EH (cell line): ENCODE data around the gene ANXA9.

ENCODE experiments used
- DNase-seq: peaks from one replicate; pipeline ENCODE4 v3.0.0-alpha.2; 2015; ENCODE audit warnings: low read depth

ANXA9 gene

DNA sequence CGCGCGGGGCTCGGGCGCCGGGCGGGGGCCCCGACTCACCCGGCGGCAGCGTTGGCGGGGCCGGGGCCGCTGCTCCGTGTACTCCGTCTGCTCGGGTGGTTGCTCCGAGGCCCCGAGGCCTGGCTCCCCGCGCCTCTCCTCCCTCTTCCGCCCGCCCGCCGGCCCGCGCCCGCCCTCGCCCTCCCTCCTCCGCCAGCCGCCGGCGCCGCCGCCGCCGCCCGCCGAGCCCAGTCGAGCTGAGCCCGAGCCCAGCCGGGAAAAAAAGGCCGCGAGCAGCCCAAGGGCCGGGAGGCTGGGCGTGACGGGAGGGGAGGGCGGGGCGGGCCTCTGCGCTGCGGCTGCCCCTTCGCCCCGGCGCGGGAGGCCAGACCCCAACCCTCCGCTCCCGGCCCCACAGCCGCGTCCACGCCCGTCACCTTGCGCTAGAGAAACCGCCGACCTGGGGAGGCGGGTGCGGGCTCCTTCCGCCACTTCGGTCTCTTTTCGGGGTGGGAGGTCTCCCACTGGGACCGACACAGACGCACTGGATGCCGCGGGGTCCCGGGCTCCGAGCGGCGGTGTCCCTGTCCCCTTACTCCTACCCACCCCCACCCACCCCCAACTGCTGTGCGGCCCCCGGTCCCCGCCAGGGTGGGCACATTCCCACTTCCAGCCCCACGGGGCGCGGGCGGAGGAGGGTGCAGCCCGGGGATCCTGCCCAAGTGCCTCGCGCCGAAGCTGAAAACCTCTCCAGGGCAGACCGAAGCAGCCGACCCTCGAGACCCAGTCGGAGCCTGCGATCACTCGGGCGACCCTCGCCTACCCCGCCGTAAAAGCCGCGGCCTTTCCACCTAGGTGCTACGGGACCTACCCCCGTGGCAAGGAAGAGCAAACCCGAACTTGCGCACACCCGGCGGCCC lies 7.3 kb upstream of the ANXA9 start, which contains the start of gene CERS2:
CERS2 (minus strand) TSS at position 256 of the 899 bp plus-strand sequence. CDS start 5,745 bp downstream, outside the sequence.
- peak; percentile 83 for DNase-seq

DNA sequence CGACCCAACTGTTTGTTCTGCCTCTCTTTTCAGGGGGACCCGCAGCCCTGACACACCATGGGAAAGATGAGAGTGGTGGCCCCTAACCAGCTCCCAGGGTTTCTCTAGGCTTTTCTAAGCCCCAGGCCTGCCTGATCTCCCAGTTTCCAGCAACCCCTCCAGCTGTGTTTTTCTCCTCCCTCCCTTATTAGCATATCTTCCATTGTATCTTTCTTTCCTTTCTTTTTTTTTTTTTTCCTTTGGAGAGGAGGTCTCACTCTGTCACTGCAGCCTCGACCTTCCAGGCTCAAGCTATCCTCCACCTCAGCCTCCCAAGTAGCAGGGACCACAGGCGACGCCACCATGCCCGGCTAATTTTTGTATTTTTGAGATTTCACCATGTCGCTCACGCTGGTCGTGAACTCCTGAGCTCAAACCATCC lies 5.7 kb upstream of the ANXA9 start:
- no peak for DNase-seq

DNA sequence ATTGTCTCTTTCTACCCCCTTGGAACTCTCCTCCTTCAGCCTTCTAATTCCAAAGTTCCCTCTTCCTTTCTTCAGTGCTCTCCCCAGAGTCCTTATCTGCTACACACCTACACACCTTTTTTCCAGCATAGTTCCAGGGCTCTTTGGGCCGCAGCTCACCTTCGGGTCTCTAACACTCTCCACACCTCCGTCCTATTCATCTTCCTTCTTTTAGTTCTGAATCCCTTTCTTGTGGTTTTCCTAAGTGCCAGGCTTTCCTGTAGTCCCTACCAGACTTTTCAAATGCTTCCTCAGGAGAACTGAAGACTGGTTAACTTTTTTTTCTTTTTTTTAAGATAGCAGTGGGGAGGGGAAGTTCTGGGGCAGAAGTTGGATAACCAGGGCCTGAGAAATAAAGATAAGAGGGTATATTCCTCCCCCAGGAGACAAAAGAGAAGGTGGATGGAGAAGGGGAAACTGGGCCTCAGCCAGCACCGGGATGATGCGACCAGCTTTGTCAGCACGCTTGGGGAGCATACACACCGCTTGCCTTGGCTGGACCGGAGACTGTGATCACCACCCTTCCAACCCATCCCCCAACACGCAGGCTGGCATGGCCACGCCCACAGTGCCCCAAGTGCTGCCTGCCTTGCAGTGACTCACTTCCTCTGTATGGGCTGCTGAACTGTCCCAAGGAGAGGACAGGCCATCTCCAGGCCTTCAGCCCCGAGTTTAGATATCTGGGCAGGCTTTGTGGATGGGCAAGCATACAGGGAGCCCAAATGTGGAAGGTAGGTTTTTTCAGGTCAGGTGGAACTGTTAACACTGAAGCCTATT lies 5.0 kb upstream of the ANXA9 start:
- peak; percentile 79 for DNase-seq

DNA sequence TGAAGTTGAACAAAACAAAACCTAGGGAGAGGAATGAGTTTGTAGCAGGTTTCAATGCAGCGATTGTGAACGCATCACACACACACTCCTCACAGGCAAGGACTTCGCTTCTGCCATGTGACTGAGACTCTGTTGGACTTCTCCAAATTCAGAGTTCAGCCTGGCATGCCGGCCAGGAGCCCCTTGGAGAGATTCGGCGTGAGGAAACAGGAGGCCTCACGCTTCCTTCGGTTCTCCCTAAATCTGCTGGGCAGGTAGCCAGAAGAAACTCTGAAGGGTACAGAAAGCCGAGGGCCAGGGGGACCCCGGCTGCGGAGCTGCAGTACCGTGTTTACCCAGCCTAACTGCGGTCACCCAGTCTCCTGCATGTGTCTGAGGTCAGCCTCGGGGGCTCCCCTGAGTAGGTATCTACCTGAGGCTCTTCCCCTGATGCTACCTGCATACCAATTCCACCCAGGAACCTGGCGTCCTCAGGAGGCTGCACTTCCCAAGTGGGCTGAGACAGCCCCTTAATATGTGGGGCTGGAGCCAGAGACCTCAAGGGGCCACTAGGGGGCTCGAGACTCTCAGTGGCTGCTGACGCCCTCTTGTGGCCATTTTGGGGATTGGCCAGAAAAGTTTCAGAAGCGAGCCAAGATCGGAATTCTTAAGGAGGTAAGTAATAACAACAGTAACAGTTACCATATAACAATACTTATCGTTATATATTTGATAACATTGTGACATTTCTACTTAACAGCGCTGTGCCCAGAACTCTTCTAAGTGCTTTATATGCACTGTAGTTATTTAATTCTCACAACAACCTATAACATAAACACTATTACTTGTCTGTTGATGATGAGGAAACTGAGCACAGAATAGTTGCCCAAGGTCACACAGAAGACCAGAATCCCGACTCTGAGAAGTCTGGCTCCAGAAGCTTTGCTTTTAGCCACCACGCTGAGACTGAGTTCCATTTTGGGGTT lies 2.7 kb upstream of the ANXA9 start:
- DNase-seq: peak; percentile 87

DNA sequence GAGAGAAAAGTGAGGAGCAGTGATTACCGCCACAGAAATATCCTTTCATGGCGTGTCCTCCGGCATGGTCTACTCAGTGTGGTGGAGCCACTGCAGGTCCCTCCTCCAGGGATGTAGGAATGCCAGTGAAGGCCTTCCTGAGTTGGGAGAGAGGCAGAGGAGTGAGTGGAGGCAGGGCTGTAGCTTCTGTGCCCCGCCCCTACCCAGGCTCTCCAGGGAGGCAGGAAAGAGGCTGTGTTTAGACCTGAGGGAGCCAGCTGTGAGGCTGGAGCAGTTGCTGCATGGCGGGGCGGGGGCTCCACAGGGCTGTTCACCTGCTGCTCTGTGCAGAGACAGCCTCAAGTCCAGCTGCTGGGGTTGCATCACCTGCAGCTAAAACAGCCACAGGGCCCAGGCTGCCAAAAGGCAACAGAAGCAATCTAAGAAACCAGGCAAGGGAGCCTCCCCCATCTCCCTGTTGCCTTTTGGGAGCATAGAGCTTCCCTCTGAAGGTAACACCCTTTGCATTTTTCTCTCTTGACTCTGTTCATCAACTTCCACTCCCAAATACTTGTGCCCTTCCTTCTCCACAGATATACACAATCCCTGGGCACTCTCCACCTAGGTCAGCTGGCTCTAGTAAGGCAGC lies 801 bp upstream of the ANXA9 start:
- DNase-seq: peak; percentile 37

DNA sequence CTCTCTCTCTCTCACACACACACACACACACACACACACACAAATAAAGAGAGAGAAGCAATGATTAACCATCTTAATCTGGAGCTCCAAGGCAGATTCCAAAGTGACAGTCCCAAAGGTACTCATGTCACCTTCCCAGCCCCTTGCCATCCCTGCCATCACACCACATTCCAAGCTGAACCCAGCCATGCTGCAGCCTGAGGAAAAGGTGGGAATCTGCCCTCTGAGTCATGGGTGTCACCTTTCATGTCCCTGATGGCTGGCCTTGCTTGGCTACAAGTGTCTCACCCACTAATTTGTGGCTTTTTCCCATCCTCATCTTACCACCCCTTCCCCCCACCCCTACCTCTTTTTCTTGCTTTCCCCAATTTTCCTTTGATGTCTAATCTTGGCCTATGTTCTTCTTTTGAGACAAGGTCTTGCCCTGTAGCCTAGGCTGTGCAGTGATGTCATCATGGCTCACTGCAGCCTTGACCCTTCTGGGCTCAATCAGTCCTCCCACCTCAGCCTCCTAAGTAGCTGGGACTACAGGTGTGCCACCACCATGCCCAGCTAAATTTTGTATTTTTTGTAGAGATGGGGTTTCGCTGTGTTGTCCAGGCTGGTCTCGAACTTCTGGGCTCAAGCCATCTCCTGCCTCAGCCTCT lies 3.2 kb downstream of the ANXA9 start:
- peak; percentile 15 for DNase-seq

DNA sequence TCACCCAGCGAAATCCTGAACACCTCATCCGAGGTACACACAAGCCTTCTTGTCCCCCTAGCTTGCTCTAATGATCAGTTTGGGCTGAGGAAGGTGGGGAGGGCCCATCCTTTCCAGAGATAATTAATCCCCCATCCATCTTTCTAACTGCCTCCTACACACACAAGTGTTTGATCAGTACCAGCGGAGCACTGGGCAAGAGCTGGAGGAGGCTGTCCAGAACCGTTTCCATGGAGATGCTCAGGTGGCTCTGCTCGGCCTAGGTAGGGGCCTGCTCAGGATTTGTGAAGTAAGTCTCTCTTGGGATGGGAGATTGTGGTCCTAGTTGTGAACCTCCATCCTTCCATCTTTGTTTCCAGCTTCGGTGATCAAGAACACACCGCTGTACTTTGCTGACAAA lies 5.8 kb downstream of the ANXA9 start:
- DNase-seq: no peak

DNA sequence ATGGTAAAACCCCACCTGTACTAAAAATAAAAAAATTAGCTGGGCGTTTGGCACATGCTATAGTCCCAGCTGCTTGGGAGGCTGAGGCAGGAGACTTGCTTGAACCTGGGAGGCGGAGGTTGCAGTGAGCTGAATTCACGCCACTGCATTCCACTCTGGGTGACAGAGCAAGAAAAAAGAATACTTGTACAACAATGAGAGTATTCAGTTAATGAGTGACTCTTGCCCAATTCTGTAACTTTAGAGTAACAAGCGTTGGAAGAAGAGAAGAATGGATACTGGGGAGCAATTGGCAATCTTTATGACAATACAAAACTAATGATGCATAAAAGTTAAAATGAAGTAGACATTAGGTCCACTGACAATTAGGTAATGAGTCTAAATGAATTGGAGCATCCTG lies 10.5 kb downstream of the ANXA9 start:
- no peak for DNase-seq

DNA sequence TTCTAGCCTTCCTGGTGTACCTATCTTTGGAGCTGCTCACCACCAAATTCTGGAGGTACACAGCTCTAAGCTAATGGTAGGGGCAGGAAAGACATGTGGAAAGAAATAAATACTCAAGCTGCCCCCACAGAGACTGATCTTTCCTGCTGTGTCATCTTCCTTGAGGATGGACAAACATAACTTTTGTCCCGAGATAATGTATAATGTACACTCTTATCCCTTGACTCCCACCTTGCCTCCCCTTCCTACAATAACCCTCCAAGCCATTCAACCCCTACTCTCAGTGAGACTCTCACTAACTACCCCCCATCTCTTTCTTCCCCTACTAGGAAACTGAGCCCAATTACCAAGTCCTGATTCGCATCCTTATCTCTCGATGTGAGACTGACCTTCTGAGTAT lies 12.2 kb downstream of the ANXA9 start:
- no peak for DNase-seq

DNA sequence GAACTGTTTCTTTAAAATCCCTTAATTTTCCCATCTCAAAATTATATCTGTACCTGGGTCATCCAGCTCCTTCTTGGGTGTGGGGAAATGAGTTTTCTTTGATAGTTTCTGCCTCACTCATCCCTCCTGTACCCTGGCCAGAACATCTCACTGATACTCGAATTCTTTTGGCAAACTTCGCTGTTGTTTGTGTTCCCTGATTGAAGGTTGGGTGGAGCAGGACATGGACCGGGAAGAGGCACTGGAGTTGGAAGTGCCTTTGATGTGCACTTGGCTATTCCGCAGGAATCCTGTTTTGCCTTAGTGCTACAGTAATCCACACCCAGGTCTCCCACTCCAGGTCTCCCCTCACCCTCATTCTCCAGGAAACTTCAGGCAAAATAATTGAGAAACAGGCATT lies 13.4 kb downstream of the ANXA9 start:
- no peak for DNase-seq

DNA sequence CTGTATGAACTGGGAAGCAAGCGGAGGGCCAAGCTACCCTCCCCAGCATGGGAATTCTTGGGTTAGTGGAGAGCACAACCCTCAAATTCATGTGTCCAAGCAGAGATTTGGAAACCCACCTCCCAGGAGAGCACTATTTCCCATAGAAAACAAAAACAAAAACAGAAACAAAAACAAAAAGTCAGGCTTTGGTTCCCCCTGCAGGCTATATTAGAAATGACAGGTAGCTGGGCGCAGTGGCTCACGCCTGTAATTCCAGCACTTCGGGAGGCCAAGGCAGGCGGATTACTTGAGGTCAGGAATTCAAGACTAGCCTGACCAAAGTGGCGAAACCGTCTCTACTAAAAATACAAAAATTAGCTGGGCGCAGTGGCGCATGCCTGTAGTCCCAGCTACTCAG lies 13.8 kb downstream of the ANXA9 start:
- peak; percentile 55 for DNase-seq

DNA sequence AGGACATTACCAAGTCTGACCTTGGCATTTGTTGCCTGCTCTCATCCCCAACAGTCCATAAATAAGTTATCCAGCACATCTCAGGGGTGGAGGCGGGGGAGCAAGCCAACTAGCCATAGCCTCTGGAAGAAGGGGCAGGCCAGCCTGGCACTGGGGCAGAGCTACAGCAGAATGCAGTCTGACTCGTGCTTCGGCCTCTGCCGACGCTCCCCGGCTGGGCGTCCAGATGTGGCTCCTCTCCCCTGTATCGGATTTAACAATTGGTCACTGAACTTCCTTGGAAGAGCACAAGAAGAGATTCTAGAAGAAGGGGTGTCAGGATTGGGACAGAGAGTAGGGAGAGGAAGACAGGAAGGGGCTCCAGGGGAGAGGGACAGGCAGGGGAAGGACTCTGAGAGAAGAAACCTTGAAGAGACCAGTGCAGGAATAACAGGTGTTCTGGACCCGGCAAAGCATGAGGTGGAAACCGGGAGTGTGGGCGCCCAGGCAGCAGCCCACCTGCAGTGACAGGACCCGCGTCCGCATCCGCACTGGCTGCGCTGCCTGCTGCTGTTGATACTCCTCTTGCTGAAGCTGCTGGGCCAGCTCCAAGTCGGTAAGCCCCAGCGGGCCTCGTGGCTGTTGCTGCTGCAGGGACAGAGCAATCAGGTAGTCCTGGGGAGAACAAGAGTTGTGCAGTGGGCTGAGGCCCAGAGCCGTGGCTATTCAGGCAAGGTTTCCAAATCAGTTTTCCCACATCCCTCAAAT lies 15.2 kb downstream of the ANXA9 start:
- DNase-seq: no peak

DNA sequence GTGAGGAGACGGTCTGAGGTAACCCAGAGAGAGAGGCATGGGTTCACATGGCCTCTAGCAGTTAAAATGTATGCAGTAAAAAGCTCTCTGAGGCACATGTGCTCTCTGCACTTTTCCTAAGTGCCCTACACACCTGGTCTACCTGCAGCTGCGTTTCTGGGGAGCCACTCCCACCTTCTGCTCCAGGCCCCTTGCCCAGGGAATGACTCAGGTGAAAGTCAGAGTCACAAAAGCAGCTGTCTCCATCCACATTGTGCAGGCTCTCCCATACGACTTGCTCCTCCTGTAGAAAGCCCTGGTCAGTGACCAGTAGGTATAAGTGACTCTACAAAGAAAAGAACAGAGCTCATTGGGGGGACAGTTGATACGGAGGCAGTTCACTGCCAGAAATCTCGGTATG lies 15.9 kb downstream of the ANXA9 start:
- DNase-seq: no peak

DNA sequence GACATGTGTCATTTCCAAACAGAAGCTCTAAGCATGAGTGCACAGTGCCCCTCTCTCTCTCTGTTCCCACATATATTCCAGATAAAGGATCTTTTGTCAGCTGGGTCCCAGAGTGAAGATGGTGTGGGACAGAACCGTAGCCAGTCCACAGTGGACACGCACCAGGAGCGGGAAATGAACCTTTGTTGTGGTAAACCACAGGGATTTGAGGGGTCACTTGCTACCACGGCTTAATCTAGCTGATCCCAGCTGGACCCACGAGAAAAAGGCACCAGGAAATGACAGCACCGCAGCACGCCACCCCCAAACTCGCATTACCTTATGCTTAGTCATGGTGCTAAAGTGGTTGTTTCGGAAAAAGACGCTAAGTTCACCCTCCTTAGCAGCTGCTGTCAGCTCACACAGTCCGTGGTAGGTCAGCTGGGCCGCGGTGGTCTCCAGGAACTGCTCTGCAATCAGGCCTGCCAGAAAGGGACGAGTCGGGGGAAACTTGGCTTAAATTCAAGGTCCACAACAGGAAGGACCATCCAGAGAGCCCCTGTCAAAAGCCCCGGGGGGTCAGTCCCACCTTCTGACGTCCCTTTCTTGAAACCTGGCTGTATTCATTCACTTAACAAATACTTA lies 17.1 kb downstream of the ANXA9 start:
- DNase-seq: peak; percentile 73

DNA sequence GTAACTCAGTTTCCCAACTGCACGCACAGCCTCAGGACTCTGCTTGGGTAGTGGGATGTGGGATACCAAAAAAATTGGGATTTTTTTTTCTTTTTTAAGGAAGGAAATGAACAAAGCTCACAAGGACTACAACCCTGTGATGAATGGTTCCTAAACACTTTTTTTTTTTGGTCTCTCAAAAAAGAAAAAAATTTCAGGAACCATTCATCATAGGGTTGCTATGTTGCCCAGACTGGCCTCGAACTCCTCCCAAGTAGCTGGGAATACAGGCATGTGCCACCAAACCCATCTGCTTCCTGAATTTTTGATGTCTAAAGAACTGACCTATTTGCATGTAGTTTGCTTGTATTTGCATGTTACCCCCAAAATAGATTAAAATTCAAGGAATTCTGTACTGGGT lies 17.8 kb downstream of the ANXA9 start:
- no peak for DNase-seq

DNA sequence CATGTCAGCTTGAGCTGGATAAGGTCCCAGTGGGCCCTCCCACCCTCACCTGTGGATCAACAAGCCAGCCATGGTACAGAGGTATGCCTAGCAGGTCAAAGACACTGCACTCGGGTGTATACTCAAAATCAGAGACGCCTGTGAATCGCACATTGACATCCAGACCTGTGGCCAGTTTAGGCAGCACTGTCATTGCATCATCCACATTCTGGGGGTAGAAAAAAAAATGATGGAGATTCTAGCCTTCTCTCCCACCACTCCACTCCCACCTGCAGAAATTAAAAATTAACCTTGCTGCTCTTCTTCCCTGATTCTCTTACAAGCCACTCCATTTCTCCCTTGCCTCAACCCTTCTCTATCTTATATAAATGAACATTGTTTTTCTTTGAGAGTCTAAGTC lies 18.3 kb downstream of the ANXA9 start:
- DNase-seq: no peak

DNA sequence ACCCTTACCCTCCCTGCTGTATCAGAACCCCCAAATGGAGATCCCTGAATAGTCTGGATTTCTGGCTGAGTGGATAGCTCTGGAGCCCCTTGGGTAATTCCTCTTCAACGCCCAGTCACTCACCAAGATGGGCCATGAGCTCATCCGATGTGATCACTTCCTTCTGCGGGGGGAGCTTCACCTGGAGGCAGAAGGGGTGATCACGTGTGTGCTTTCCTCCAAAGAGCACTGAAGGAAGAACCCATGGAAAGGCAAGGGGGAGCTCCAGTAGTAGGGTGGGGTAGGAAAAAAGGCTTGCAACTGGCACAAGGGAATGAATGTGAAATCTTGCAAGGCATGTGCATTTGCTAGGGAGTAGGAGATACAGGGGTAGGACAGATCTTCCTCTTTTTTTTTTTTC lies 19.5 kb downstream of the ANXA9 start:
- no peak for DNase-seq

DNA sequence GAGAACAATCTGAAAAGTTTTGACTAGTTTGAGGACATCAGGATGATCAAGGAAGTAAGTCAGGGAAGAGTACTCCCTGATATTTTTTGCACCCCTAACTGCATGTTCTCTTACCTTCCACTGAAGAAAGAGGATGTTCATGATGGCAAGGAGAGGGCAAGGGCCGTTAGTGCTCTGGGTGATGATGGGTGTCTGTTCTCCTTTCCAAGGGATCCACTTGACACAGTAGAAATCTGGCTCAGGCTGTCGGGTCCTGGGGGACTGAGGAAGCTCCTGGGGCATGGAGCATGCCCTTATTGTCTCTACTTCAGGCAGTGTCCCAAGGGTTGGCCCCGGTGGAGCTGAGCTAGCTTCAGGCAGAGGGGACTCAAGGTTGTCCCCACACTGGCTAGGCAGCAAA lies 20.0 kb downstream of the ANXA9 start:
- no peak for DNase-seq

DNA sequence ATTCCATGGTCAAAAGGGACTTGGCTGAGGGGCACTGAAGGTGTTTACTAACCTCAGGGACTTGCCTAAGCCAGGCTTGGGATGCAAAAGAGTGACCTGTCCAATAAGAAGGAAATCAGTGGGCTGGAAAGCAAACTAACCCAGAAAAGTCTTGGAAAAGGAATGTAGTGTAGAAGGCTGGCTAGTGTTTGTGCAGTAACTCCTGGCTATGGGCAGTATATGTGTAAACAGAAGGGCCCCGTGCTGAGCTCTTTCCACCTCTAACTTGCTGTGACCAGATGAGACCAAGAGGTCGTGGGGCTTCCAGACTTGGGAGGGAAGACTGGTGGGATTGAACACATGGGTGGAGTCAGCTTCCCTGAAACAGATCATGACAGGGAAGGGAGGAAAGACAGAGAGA lies 20.5 kb downstream of the ANXA9 start:
- no peak for DNase-seq

DNA sequence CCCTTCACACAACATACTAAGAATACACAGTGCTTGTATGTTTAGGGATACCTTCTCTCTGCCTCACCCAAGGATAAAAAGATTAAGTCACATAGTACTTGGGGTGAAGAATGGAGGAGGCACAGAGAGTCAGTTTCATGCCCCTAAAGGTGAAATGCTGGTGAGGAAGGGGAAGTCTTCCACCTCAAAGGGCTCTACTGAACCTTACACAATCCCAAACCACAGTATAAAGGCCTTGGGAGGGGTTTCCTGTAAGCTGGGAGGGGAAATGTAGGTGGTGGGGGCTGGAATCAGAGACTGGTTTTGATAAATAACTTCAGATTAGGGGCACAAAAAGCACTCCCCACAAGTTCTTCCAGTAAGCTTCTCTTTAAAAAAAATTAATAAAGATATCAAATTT lies 21.1 kb downstream of the ANXA9 start:
- DNase-seq: no peak
